Mesendoderm (in vitro differentiated cells): ENCODE data around the gene WNT9A.
"Not testable (repeated sequence)": the region's sequence is repeated elsewhere in the genome, so short reads cannot be mapped to it uniquely, and the experiment has no call there.

ENCODE experiments used
- DNase-seq: peaks from one replicate; pipeline ENCODE4 v3.0.0; 2013
- H2AK5ac ChIP-seq: 2 replicates; pipeline ENCODE4 v1.6.1; 2013; ENCODE audit warnings: low read length, inconsistent platforms
- H2BK120ac ChIP-seq: 2 replicates; pipeline ENCODE4 v1.6.1; 2013; ENCODE audit warnings: low read depth, mild to moderate bottlenecking, low read length, moderate library complexity, mixed read lengths
- H2BK15ac ChIP-seq: replicated peaks from 2 replicates; pipeline ENCODE4 v1.6.1; 2013; ENCODE audit warnings: low read depth, mild to moderate bottlenecking, moderate library complexity
- H2BK5ac ChIP-seq: 2 replicates; pipeline ENCODE4 v1.6.1; 2013; ENCODE audit warnings: low read length, inconsistent platforms
- H3K18ac ChIP-seq: 2 replicates; pipeline ENCODE4 v1.6.1; 2013; ENCODE audit warnings: mild to moderate bottlenecking, low read length, mixed read lengths
- H3K23ac ChIP-seq: one replicate; pipeline ENCODE4 v1.6.1; 2013; ENCODE audit warnings: low read length
- H3K27ac ChIP-seq: 2 replicates; pipeline ENCODE4 v1.5.1; 2013; ENCODE audit warnings: low read depth, mild to moderate bottlenecking, inconsistent platforms, low read length, moderate library complexity
- H3K27me3 ChIP-seq: 2 replicates; pipeline ENCODE4 v1.6.1; 2013; ENCODE audit warnings: low read length, control low read depth, mild to moderate bottlenecking, inconsistent platforms; ENCODE audit not compliant: insufficient read depth, poor library complexity
- H3K36me3 ChIP-seq: 2 replicates; pipeline ENCODE4 v1.6.1; 2013; ENCODE audit warnings: low read length, inconsistent platforms; ENCODE audit not compliant: control insufficient read depth, insufficient read depth
- H3K4ac ChIP-seq: one replicate; pipeline ENCODE4 v1.6.1; 2013; ENCODE audit warnings: low read depth, mild to moderate bottlenecking, low read length, moderate library complexity
- H3K4me1 ChIP-seq: 2 replicates; pipeline ENCODE4 v1.6.1; 2013; ENCODE audit warnings: low read depth, low read length, inconsistent platforms; ENCODE audit not compliant: control insufficient read depth
- H3K4me2 ChIP-seq: 2 replicates; pipeline ENCODE4 v1.6.1; 2013; ENCODE audit warnings: low read length
- H3K4me3 ChIP-seq: 2 replicates; pipeline ENCODE4 v1.5.1; 2013; ENCODE audit warnings: mild to moderate bottlenecking, low read length
- H3K56ac ChIP-seq: one replicate; pipeline ENCODE4 v1.6.1; 2013; ENCODE audit warnings: low read length
- H3K79me1 ChIP-seq: 2 replicates; pipeline ENCODE4 v1.6.1; 2013; ENCODE audit warnings: low read length, inconsistent platforms
- H3K79me2 ChIP-seq: 2 replicates; pipeline ENCODE4 v1.6.1; 2013; ENCODE audit warnings: mild to moderate bottlenecking, low read length; ENCODE audit not compliant: control insufficient read depth, insufficient read depth
- H3K9ac ChIP-seq: 2 replicates; pipeline ENCODE4 v1.6.1; 2013; ENCODE audit warnings: low read length, inconsistent platforms
- H4K5ac ChIP-seq: one replicate; pipeline ENCODE4 v1.6.1; 2013; ENCODE audit warnings: low read length
- H4K8ac ChIP-seq: one replicate; pipeline ENCODE4 v1.6.1; 2013; ENCODE audit warnings: low read depth, mild to moderate bottlenecking, control low read depth, low read length, moderate library complexity
- WGBS: extraction: QIAGEN DNeasy Blood & Tissue Kit; methylation state at CpG from one replicate; pipeline ENCODE4 v1.1.7; 2013; ENCODE audit warnings: low lambda C conversion rate, missing lambda C conversion rate; ENCODE audit not compliant: insufficient coverage; ENCODE audit errors: extremely low coverage; 5-methylcytosine and 5-hydroxymethylcytosine counted together

WNT9A gene

DNA sequence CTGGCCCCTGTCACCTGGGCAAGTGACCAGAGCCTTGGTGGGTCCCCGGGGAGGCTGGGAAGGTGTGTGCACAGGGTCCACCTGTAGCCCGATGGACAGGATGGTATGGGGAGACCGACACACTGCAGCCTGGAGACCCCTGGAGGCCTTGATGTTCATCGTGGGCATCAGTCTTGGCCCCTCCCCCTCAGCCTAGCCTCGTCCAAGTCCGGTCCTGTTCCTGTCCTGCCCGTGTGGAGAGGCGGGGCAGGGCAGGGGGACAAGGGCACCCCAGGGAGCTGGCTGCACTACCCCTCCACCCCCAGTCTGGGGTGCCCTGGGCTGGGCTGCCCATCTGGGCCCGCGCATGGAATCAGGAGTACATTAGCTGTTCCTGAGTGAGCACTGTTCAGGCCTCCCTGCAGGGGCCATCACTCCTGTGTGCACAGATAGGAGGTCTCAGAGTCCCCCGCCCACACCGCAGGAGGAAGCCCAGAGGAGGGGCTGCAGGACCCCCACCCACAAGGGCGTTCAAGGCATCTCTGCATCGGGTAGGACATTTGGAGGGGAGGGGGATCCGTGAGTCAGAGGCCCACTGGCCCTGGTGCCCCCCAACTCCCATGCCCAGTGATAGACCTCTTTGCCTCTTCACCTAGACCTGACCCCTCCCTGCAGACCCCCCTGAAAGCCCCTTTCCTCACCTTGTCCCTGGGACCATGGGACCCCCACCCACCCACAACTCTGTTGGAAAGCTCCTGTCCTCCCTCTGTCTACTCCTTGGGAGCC lies 63.2 kb downstream of the WNT9A start:
- no peak overlapping the region for H3K4me2 ChIP-seq
- H3K79me1 ChIP-seq: no peaks in the 10 kb centered on the region
- DNase-seq: no peak
- H2AK5ac ChIP-seq: no peak overlapping the region
- no peak overlapping the region for H3K9ac ChIP-seq
- H3K4me1 ChIP-seq: no peaks in the 10 kb centered on the region
- H3K18ac ChIP-seq: no peak overlapping the region
- H3K27me3 ChIP-seq: no peaks in the 10 kb centered on the region
- H4K8ac ChIP-seq: no peak overlapping the region
- H3K56ac ChIP-seq: no peak overlapping the region
- H3K79me2 ChIP-seq: no peaks in the 10 kb centered on the region
- no peak overlapping the region for H2BK5ac ChIP-seq
- H4K5ac ChIP-seq: no peak overlapping the region
- H2BK120ac ChIP-seq: no peak overlapping the region
- no peak overlapping the region for H3K23ac ChIP-seq
- H3K4ac ChIP-seq: no peak overlapping the region
- no peaks in the 10 kb centered on the region for H3K36me3 ChIP-seq
- WGBS: no CpG with 5 or more reads among the region's 15 CpGs
- no peak overlapping the region for H2BK15ac ChIP-seq
- H3K27ac ChIP-seq: no peak overlapping the region
- no peak overlapping the region for H3K4me3 ChIP-seq

DNA sequence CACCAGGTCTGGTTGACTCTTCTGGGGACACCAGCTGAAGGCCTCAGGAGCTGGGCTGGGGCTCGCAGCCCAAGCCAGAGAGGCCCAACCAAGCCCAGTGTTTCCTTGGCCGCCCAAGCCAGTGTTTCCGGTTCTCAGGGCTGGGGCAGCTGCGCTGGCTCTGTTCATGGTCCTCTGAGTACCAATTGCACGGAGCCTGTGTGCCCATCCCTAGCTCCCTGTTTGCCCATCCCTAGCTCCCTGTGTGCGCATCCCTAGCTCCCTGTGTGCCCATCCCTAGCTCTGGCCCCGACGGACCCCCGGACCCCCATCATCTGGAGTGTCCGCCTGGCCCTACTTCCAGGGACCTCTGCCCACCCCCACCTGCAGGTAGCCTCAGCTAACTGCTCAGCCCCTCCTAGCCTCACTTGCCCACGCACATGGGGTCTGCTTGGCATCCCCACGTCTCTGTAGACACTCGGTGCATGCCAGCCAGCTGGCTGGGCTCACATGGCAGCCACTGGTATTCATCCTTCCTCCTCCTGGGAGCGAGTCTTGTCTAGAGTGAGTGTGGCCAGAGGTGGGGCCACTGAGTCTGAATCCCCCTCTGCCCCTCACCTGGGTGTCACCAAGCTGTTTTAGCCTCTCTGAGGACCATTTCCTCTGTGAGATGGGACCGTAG lies 64.0 kb downstream of the WNT9A start:
- Histone ChIP-seq H2BK5ac (no peak overlapping the region), H3K4me1 (no peaks in the 10 kb centered on the region), H3K27me3 (no peaks in the 10 kb centered on the region), H3K79me2 (no peaks in the 10 kb centered on the region), H4K8ac (no peak overlapping the region), H3K4me2 (no peak overlapping the region), H3K4me3 (no peak overlapping the region), H2AK5ac (no peak overlapping the region), H3K23ac (no peak overlapping the region), H3K36me3 (no peaks in the 10 kb centered on the region), H3K9ac (no peak overlapping the region), H3K27ac (no peak overlapping the region), H4K5ac (no peak overlapping the region), H3K56ac (no peak overlapping the region), H3K4ac (no peak overlapping the region), H2BK15ac (no peak overlapping the region), H3K18ac (no peak overlapping the region), H3K79me1 (no peaks in the 10 kb centered on the region), H2BK120ac (no peak overlapping the region)
- DNase-seq: no peak
- no CpG with 5 or more reads among the region's 15 CpGs for WGBS

DNA sequence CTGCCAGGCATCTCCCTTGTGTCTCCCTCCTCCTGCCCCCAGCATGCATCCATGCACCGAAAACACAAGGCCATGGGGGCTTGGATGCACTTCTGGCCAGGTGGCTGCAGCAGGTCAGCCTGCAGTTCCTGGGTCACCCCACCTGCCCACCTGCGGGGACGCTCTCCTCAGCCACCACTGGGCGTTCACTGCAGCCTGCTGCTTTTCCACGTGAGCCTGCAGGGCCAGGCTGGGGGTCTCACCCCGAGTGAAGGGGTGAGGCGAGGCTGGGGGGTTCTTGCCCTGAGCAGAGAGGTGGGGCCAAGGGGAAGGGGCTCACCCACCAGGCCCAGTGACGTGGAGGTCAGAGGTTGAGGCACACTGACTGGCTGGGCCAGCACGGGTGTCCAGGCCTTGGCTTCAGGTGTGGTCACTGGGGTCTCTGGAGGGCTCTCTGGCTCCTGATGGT lies 64.6 kb downstream of the WNT9A start:
- H2BK5ac ChIP-seq: no peak overlapping the region
- H4K8ac ChIP-seq: no peak overlapping the region
- H3K4me3 ChIP-seq: no peak overlapping the region
- H3K56ac ChIP-seq: no peak overlapping the region
- H3K4ac ChIP-seq: no peak overlapping the region
- H3K27me3 ChIP-seq: no peaks in the 10 kb centered on the region
- no peaks in the 10 kb centered on the region for H3K4me1 ChIP-seq
- no peak overlapping the region for H2BK120ac ChIP-seq
- no peak overlapping the region for H2AK5ac ChIP-seq
- H3K4me2 ChIP-seq: no peak overlapping the region
- no peak overlapping the region for H3K18ac ChIP-seq
- no peak overlapping the region for H3K27ac ChIP-seq
- no peak overlapping the region for H3K23ac ChIP-seq
- H4K5ac ChIP-seq: no peak overlapping the region
- no peaks in the 10 kb centered on the region for H3K36me3 ChIP-seq
- H3K79me1 ChIP-seq: no peaks in the 10 kb centered on the region
- no peak for DNase-seq
- H3K79me2 ChIP-seq: no peaks in the 10 kb centered on the region
- H2BK15ac ChIP-seq: no peak overlapping the region
- H3K9ac ChIP-seq: no peak overlapping the region
- no CpG with 5 or more reads among the region's 9 CpGs for WGBS

DNA sequence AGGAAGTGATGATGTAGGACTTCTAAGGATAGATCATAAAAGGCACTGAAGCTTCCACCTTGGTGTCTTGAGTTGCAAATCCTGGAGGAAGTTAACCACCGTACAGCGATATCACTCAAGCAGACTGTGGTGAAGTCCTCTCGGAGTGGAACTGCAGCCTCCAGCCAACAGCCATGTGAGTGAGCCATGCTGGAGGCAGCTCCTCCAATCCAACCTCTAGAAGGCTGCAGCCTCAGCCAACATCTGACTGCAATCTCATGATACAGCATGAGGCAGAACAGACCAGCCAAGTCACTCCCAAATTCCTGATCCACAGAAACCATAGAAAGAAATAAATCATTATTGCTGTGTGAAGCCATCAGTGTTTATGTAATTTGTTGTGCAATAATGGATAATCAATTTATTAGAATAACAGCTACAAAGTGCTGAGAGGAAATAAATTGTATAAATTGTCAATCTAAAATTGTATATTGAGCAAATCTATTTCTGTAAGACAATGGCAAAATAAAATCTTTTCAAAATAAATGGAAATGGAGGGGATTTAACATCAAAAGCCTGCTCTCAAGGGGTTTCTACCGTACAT lies 67.3 kb downstream of the WNT9A start:
- Histone ChIP-seq H2BK5ac (no peak overlapping the region), H3K9ac (no peak overlapping the region), H3K79me2 (no peaks in the 10 kb centered on the region), H2AK5ac (no peak overlapping the region), H3K4me2 (no peak overlapping the region), H3K23ac (no peak overlapping the region), H2BK120ac (no peak overlapping the region), H3K36me3 (no peaks in the 10 kb centered on the region), H3K27me3 (no peaks in the 10 kb centered on the region), H2BK15ac (no peak overlapping the region), H3K56ac (no peak overlapping the region), H4K5ac (no peak overlapping the region), H3K79me1 (no peaks in the 10 kb centered on the region), H3K4ac (no peak overlapping the region), H3K4me3 (no peak overlapping the region), H4K8ac (no peak overlapping the region), H3K18ac (no peak overlapping the region), H3K4me1 (no peaks in the 10 kb centered on the region), H3K27ac (no peak overlapping the region)
- no CpG with 5 or more reads among the region's 4 CpGs for WGBS
- DNase-seq: no peak

DNA sequence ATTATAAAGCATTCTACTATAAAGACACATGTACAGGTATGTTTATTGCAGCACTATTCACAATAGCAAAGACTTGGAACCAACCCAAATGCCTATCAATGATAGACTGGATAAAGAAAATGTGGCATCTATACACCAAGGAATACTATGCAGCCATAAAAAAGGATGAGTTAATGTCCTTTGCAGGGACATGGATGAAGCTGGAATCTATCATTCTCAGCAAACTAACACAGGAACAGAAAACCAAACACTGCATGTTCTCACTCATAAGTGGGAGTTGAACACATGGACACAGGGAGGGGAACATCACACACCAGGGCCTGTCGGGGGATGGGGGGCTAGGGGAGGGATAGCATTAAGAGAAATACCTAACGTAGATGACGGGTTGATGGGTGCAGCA lies 69.9 kb downstream of the WNT9A start:
- WGBS: no CpG with 5 or more reads among the region's 3 CpGs
- H3K27ac ChIP-seq, H2BK15ac ChIP-seq: not testable (repeated sequence)

More for the DNA sequence above, 69.9 kb downstream of the WNT9A start:
- not testable (repeated sequence) for H3K4me3 ChIP-seq, H3K79me2 ChIP-seq, H3K4me1 ChIP-seq, H3K27me3 ChIP-seq, H4K5ac ChIP-seq, H3K23ac ChIP-seq, H3K18ac ChIP-seq, H3K36me3 ChIP-seq, H3K56ac ChIP-seq, H2BK120ac ChIP-seq, H3K79me1 ChIP-seq, H3K9ac ChIP-seq, H3K4me2 ChIP-seq, H2BK5ac ChIP-seq, H2AK5ac ChIP-seq, DNase-seq, H4K8ac ChIP-seq, H3K4ac ChIP-seq
